Cerebellar nuclear complex (tissue), 1 donor: Measurements from ENCODE around the gene HNRNPH3.
A peak's percentile ranks its signal among the peaks of the same experiment; 100 is the strongest.
"Not testable (repeated sequence)": the region's sequence is repeated elsewhere in the genome, so short reads cannot be mapped to it uniquely, and the experiment has no call there.

Experiments
- DNase-seq, 2 experiments: peaks; one replicate each; lab custom pipeline; 2025; lab: John Stamatoyannopoulos, UW

Gene HNRNPH3

GRCh38 chr10:68331455-68332258 is at the start of gene HNRNPH3:
HNRNPH3 (plus strand) TSS chr10:68332064; CDS start chr10:68337222, 5,158 bp downstream.
- peak in 1 of 2 experiments; percentile 78 for DNase-seq

- no peak for DNase-seq
These were observed 47.5 kb upstream of the HNRNPH3 start for GRCh38 chr10:68284062-68285001.

GRCh38 chr10:68288717-68289116 is 43.1 kb upstream of the HNRNPH3 start:
- no peak for DNase-seq

- no peak for DNase-seq
These were observed 41.1 kb upstream of the HNRNPH3 start for GRCh38 chr10:68290736-68291135.

GRCh38 chr10:68296843-68297663 is 34.8 kb upstream of the HNRNPH3 start:
- no peak for DNase-seq

GRCh38 chr10:68301301-68301700 is 30.6 kb upstream of the HNRNPH3 start:
- DNase-seq = no peak

GRCh38 chr10:68301790-68302502 is 29.9 kb upstream of the HNRNPH3 start:
- no peak for DNase-seq

- DNase-seq = no peak
These were observed 29.4 kb upstream of the HNRNPH3 start for GRCh38 chr10:68302503-68302823.

GRCh38 chr10:68302871-68303270 is 29.0 kb upstream of the HNRNPH3 start:
- no peak for DNase-seq

GRCh38 chr10:68303849-68304412 is 27.9 kb upstream of the HNRNPH3 start:
- no peak for DNase-seq

GRCh38 chr10:68305854-68306253 is 26.0 kb upstream of the HNRNPH3 start:
- DNase-seq = no peak

- no peak for DNase-seq
These were observed 21.3 kb upstream of the HNRNPH3 start for GRCh38 chr10:68310531-68310930.

- DNase-seq = not testable (repeated sequence)
These were observed 16.9 kb upstream of the HNRNPH3 start for GRCh38 chr10:68314930-68315329.

GRCh38 chr10:68315582-68315981 is 16.3 kb upstream of the HNRNPH3 start:
- no peak for DNase-seq

GRCh38 chr10:68318331-68319059 is 13.4 kb upstream of the HNRNPH3 start:
- DNase-seq = no peak

GRCh38 chr10:68324396-68324795 is 7.5 kb upstream of the HNRNPH3 start:
- not testable (repeated sequence) for DNase-seq

GRCh38 chr10:68327889-68328786 is 3.7 kb upstream of the HNRNPH3 start:
- peak in 1 of 2 experiments; percentile 16 for DNase-seq

- no peak for DNase-seq
These were observed 2.4 kb upstream of the HNRNPH3 start for GRCh38 chr10:68329506-68329861.

- DNase-seq = peak in 1 of 2 experiments; percentile 46
These were observed 911 bp upstream of the HNRNPH3 start for GRCh38 chr10:68330852-68331454.
